Left colon (tissue), 2 donors: ENCODE measurements around the gene ZNF211. TPM values are rescaled to one million over a fixed set of nuclear protein-coding genes. Genes with fewer than 3 reads are reported as not detected.

Experiments used
- ATAC-seq: fragments of 200-7000 bp; cut with Tn5 transposase; one replicate; pipeline ENCODE4 v1.9.1; 2020; ENCODE audit warnings: mild to moderate bottlenecking, moderate library complexity
- DNase-seq, 2 donors: peaks; one replicate each; pipeline ENCODE4 v3.0.0-alpha.2; 2020
- intact Hi-C, 2 donors: fragments of 100-400 bp; cut with DNase I in 1 of 2; cut with micrococcal nuclease in 1 of 2; formaldehyde crosslinking; loops; one replicate each; pipeline versions ENCODE4 v1.11.2 to v1.14.0; 2022; cut with DNase I, micrococcal nuclease
- total RNA-seq, 2 donors: library from RNA; stranded (reverse); fragmentation: NEBNext Ultra II Directional; extraction: Animal tissue kit (Norgen Biotek cat#: 25700); gene quantifications; one replicate each; pipeline ENCODE4 v1.2.1, GENCODE V29; 2021
- donor health status: DM: no; HTN: no; CAD: no.
- donor health status: DM: yes; HTN: yes; CAD: no.

Gene ZNF211
- total RNA-seq, 2 donors from 2014 or later: 7.4 to 9.9 TPM

- no peak for DNase-seq
- intact Hi-C loops: no loop called here
- no peak for ATAC-seq
Observed at GRCh38 chr19:57648331-57649003, 15.5 kb downstream of the ZNF211 start.

- intact Hi-C loops: no loop called here
- DNase-seq: no peak
- ATAC-seq: no peak
Observed at GRCh38 chr19:57651654-57651996, 18.7 kb downstream of the ZNF211 start.

- intact Hi-C loops: no loop called here
- no peak for ATAC-seq
- no peak for DNase-seq
Observed at GRCh38 chr19:57653689-57654088, 20.7 kb downstream of the ZNF211 start.

GRCh38 chr19:57655443-57655842, 22.5 kb downstream of the ZNF211 start:
- intact Hi-C loops: no loop called here
- ATAC-seq: no peak

GRCh38 chr19:57656346-57656745, 23.4 kb downstream of the ZNF211 start:
- ATAC-seq (no peak), DNase-seq (no peak)
- intact Hi-C loops: no loop called here

More at GRCh38 chr19:57655443-57655842, 22.5 kb downstream of the ZNF211 start:
- no peak for DNase-seq

GRCh38 chr19:57664269-57665127, 31.5 kb downstream of the ZNF211 start:
- ATAC-seq (peak; percentile 98), DNase-seq (peak; percentile 38 to 52)
- intact Hi-C loops: no loop called here

GRCh38 chr19:57665261-57665806, 32.4 kb downstream of the ZNF211 start:
- intact Hi-C loops: no loop called here
- ATAC-seq (no peak), DNase-seq (no peak)

- ATAC-seq (no peak), DNase-seq (no peak)
- intact Hi-C loops: no loop called here
Observed at GRCh38 chr19:57667228-57667627, 34.3 kb downstream of the ZNF211 start.

- intact Hi-C loops: no loop called here
- ATAC-seq (no peak), DNase-seq (no peak)
Observed at GRCh38 chr19:57668635-57669034, 35.7 kb downstream of the ZNF211 start, which contains the start of gene ZSCAN4. Gene ZSCAN4 (plus strand): TSS chr19:57668935. CDS start chr19:57676146, 7,211 bp downstream.

GRCh38 chr19:57671124-57671895, 38.3 kb downstream of the ZNF211 start:
- ATAC-seq (no peak), DNase-seq (no peak)
- intact Hi-C loops: no loop called here

- ATAC-seq: no peak
- no peak for DNase-seq
- intact Hi-C loops: no loop called here
Observed at GRCh38 chr19:57672466-57672865, 39.5 kb downstream of the ZNF211 start.

- intact Hi-C loops: no loop called here
- ATAC-seq (no peak), DNase-seq (no peak)
Observed at GRCh38 chr19:57675881-57676280, 42.9 kb downstream of the ZNF211 start.

- ATAC-seq (peak; percentile 17), DNase-seq (no peak)
- intact Hi-C loops: no loop called here
Observed at GRCh38 chr19:57682226-57682766, 49.3 kb downstream of the ZNF211 start.

GRCh38 chr19:57686727-57687126, 53.8 kb downstream of the ZNF211 start:
- intact Hi-C loops: no loop called here
- no peak for ATAC-seq
- DNase-seq: no peak

GRCh38 chr19:57687363-57688010, 54.5 kb downstream of the ZNF211 start:
- DNase-seq (no peak), ATAC-seq (no peak)
- intact Hi-C loops: no loop called here

GRCh38 chr19:57688011-57688763, 55.2 kb downstream of the ZNF211 start:
- DNase-seq (no peak), ATAC-seq (no peak)
- intact Hi-C loops: no loop called here

- ATAC-seq (no peak), DNase-seq (no peak)
- intact Hi-C loops: no loop called here
Observed at GRCh38 chr19:57689750-57690149, 56.8 kb downstream of the ZNF211 start.
